Anterior cingulate cortex (tissue), 58 donors: ENCODE measurements around the gene SIGLEC7.
A peak's percentile ranks its signal among the peaks of the same experiment; 100 is the strongest.

Experiments
- DNase-seq, 58 donors: peaks; one replicate each; lab custom pipeline; 2025; lab: John Stamatoyannopoulos, UW

The SIGLEC7 gene

GRCh38 chr19:51114087-51114729, 27.9 kb upstream of the SIGLEC7 start:
- no peak for DNase-seq

GRCh38 chr19:51116736-51117286, 25.3 kb upstream of the SIGLEC7 start:
- DNase-seq: no peak

GRCh38 chr19:51119101-51119500, 23.0 kb upstream of the SIGLEC7 start:
- no peak for DNase-seq

DNA sequence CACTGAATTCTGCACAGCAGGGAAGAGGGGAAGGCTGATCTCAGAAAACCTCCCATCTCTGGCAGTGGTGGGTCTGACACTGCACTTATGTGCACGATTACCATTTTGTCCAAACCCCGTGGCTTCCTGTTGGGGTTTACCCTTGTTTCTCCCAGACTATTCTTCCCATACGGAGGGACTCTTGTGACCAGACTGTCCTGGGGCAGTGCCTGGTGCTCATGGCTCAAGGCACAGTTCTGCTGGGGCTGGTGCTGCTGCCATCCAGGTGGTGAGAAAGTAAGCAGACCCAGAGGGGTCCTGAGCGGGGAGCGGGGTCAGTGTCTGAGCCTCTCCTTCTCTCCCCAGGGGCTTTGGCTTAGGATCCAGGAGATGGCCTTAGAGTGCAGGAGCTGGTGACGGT, 22.5 kb upstream of the SIGLEC7 start:
- no peak for DNase-seq

DNA sequence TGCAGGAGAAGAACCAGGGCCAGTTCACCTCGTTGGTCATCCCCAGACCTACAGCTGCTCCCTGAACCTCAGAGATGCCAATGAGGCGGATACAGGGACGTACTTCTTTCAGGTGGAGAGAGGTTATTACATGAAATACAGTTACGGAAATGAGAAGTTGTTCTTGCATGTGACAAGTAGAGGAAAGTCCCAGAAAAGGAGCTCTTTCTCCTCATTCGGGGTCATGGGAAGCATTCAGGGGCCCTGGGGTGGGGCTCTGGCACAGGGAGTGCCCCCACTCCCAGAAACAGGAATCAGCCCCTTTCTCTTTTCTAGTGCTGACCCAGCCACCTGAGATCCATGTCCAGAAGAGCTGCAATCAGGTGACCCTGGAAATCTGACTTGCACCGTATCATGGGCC, 21.9 kb upstream of the SIGLEC7 start:
- no peak for DNase-seq

GRCh38 chr19:51121257-51121656, 20.8 kb upstream of the SIGLEC7 start:
- no peak for DNase-seq

- no peak for DNase-seq
Observed at GRCh38 chr19:51122112-51122981, 19.8 kb upstream of the SIGLEC7 start.

GRCh38 chr19:51123381-51123800, 18.7 kb upstream of the SIGLEC7 start:
- DNase-seq: no peak

DNA sequence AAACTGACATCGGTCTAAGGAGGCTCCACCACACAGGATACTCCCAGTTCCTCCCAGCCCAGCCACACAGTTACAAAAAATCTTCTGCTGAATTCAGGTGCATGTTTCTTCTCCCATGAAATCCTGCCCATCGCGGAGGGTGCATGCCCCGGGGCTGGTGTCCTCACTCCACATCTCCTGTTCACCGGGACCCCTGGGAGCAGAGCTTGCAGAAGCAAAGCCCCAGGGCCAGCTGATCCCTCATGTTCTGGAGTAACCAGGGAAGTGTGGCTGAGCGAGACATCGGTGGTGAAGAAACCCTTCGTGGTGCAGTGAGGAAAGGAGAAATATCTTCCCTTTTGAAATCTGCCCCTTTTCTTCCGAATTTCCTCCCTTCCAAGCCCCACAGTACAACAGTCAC, 18.3 kb upstream of the SIGLEC7 start:
- no peak for DNase-seq

DNA sequence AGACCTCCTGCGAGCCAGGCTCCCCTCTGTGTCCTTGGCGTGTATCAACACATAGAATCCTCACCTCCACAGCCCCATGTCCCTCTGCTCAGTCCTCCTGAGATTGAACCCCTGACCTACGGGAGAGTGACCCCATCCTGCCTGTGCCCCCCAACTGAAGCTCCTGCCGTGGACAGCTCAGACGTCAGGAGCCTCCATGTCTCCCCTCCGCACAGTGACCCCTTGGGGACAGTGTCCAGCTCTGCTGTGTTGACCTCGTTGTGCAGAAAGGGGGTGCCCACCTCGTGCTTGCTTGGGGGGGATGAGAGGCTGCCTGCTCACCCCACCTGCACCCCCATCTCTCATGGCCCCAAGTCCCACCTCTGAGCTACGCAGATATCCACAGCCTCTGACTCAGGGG, 17.9 kb upstream of the SIGLEC7 start:
- no peak for DNase-seq

DNA sequence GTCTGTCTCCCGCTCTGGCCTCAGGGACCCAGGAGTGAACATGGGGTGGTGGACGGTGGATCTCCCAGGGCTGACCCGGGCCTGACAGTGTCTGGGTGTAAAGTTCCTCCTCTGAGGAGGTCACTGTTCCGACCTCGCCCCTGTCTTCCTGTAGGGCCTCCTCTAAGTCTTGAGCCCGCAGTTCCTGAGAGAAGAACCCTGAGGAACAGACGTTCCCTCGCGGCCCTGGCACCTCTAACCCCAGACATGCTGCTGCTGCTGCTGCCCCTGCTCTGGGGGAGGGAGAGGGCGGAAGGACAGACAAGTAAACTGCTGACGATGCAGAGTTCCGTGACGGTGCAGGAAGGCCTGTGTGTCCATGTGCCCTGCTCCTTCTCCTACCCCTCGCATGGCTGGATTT, 17.4 kb upstream of the SIGLEC7 start, which contains the start of gene SIGLEC9:
SIGLEC9 (plus strand) TSS at position 178 of the 400 bp plus-strand sequence; CDS start at position 247, 69 bp downstream.
- peak in 17 of 58 donors; percentile 2 to 38 (median 15) for DNase-seq

GRCh38 chr19:51125421-51126075, 16.6 kb upstream of the SIGLEC7 start:
- no peak for DNase-seq

DNA sequence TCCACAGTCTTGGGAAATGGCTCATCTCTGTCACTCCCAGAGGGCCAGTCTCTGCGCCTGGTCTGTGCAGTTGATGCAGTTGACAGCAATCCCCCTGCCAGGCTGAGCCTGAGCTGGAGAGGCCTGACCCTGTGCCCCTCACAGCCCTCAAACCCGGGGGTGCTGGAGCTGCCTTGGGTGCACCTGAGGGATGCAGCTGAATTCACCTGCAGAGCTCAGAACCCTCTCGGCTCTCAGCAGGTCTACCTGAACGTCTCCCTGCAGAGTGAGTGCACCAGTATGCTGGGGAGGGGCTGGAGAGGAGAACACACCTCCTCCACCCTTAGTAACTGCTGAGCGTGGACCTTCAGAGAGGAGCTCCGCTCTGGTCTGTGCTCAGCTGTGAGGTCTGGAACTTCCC, 15.1 kb upstream of the SIGLEC7 start:
- DNase-seq: no peak

GRCh38 chr19:51127755-51128154, 14.3 kb upstream of the SIGLEC7 start:
- peak in 3 of 58 donors; percentile 23 to 40 (median 23) for DNase-seq

DNA sequence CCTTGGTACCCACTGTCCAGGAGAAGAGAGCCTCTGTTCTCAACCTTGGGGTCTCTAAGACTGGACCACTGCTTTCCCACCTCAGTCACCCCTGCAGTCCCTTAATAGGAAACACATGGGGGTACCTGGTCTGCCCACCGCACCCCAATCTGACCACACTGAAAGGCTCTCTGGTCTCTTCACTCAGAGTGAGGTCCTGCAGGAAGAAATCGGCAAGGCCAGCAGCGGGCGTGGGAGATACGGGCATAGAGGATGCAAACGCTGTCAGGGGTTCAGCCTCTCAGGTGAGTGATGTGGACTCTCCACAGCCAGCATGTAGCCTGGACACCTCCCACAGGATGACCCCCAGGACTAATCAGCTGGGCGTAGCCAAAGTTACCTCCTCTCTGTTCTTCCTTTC, 13.9 kb upstream of the SIGLEC7 start:
- DNase-seq: no peak

- no peak for DNase-seq
Observed at GRCh38 chr19:51129716-51130115, 12.4 kb upstream of the SIGLEC7 start.

DNA sequence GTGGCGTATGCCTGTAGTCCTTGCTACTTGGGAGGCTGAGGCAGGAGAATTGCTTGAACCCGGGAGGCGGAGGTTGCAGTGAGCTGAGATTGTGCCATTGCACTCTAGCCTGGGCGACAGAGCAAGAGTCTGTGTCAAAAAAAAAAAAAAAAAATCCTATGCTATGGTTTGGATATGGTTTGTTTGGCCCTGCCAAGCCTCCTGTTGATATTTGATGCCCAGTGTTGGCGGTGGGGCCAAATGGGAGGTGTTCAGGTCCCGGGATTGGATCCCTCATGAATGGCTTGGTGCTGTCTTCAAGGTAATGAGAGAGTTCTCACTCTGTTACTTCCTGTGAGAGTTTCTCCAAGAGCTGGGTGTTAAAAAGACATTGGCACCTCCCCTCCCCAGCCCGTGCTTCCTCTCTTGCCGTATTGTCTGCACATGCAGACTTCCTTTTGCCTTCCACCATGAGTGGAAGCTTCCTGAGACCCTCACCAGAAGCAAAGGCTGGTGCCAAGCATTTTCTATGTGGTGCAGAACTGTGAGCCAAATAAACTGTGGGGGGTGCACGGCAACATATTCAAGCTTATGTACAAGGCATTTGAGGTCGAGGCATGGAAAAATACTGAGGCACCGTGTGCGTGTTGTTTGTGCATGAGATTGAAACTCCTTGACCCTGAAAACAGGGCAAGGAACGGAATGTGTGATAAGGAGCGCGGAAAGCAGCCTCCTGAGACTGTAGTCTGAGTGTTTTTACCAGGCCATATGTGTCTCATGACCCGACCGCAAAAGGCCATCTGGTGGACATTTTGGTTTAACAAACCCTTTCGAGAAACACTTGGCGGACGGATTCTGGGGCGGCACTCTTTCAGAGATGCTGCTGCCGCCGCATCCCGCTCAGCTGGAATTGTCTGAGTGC, 10.1 kb upstream of the SIGLEC7 start:
- no peak for DNase-seq

DNA sequence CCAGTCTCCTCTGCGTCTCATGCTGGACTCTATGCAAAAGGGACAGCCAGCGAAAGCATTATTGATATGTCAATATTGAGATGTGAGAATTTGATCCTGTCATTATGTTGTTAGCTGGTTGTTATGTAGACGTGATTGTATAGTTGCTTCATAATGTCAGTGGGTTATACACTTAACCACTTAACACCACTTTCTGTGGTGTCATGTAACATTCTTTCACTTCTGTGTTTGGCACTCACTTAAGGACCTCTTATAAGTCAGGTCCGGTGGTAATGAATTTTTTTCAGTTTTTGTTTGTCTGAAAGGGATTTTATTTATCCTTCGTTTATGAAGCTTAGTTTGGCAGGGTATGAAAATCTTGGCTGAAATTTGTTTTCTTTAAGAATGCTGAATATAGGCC, 7.1 kb upstream of the SIGLEC7 start:
- no peak for DNase-seq

GRCh38 chr19:51135986-51136762, 5.9 kb upstream of the SIGLEC7 start:
- no peak for DNase-seq
